AG04450 (cell line): ENCODE results near the gene PADI6. TPM values are rescaled to one million over a fixed set of nuclear protein-coding genes. Genes with fewer than 3 reads are reported as not detected.

Experiments
- CTCF ChIA-PET: fragments of 300-600, 350-600 bp; formaldehyde crosslinking; extraction: SDS; loops from one replicate; lab custom pipeline; 2022; ENCODE audit warnings: antibody characterized with exemption, inconsistent platforms; lab: Charles Lee
- POLR2A ChIA-PET: fragments of 350-600 bp; formaldehyde crosslinking; extraction: SDS; loops from one replicate; lab custom pipeline; 2021; ENCODE audit warnings: antibody characterized with exemption, inconsistent platforms; lab: Yijun Ruan, JAX
- DNase-seq: peaks from one replicate; pipeline ENCODE4 v3.0.0-alpha.2; 2011; ENCODE audit warnings: low read depth, low spot score
- H3K27ac ChIP-seq: one replicate; pipeline ENCODE4 v1.5.1; 2012; ENCODE audit warnings: low read depth, low read length, control low read depth
- H3K27me3 ChIP-seq: one replicate; pipeline ENCODE4 v1.6.0; 2012; ENCODE audit warnings: low read length; ENCODE audit not compliant: control insufficient read depth, insufficient read depth
- H3K4me3 ChIP-seq: 2 replicates; pipeline ENCODE4 v1.5.1; 2011; ENCODE audit warnings: mild to moderate bottlenecking, low read depth, low read length, control low read depth
- H3K9me3 ChIP-seq: 2 replicates; pipeline ENCODE4 v1.5.1; 2012; ENCODE audit warnings: low read length; ENCODE audit not compliant: control insufficient read depth, insufficient read depth
- CTCF ChIP-seq: IDR thresholded peaks from 2 replicates; pipeline ENCODE4 v1.5.1; 2011; ENCODE audit warnings: low read depth, low read length, control low read depth, inconsistent platforms
- polyA plus RNA-seq: library from polyadenylated mRNA; depleted of rRNA; stranded (reverse); fragments of >200 nt; gene quantifications from 2 replicates; pipeline ENCODE4 v1.2.3, GENCODE V29; 2011

Gene PADI6
- polyA plus RNA-seq, 1 experiment: not detected

- H3K4me3 ChIP-seq: no peak overlapping the region
- H3K27me3 ChIP-seq: peaks cover 40% of the 10 kb centered on the region
- H3K27ac ChIP-seq: no peak overlapping the region
- ChIA-PET POLR2A (no interaction called here), CTCF (no interaction called here)
- TF ChIP-seq CTCF: no peak
- no peak for DNase-seq
- H3K9me3 ChIP-seq: no peaks in the 10 kb centered on the region
These were observed 15.5 kb upstream of the PADI6 start for GRCh38 chr1:17356387-17357026.

- DNase-seq: no peak
- Histone ChIP-seq H3K9me3 (no peaks in the 10 kb centered on the region; the same call in 1 of the 2 replicates), H3K27me3 (peaks cover 33% of the 10 kb centered on the region), H3K27ac (no peak overlapping the region), H3K4me3 (no peak overlapping the region)
- TF ChIP-seq CTCF: no peak
- POLR2A ChIA-PET: no interaction called here
- CTCF ChIA-PET: no interaction called here
These were observed 13.4 kb upstream of the PADI6 start for GRCh38 chr1:17358557-17358956.

GRCh38 chr1:17359031-17359430, 13.0 kb upstream of the PADI6 start:
- H3K27me3 ChIP-seq: peaks cover 32% of the 10 kb centered on the region
- ChIA-PET CTCF (no interaction called here), POLR2A (no interaction called here)
- H3K9me3 ChIP-seq: no peaks in the 10 kb centered on the region; the same call in 1 of the 2 replicates
- H3K27ac ChIP-seq: no peak overlapping the region
- DNase-seq: no peak
- TF ChIP-seq CTCF: no peak
- H3K4me3 ChIP-seq: no peak overlapping the region

- ChIA-PET POLR2A (no interaction called here), CTCF (no interaction called here)
- no peaks in the 10 kb centered on the region; the same call in 1 of the 2 replicates for H3K9me3 ChIP-seq
- no peak overlapping the region for H3K27ac ChIP-seq
- DNase-seq: no peak
- peaks cover 27% of the 10 kb centered on the region for H3K27me3 ChIP-seq
- H3K4me3 ChIP-seq: no peak overlapping the region
- no peak for TF ChIP-seq CTCF
These were observed 12.2 kb upstream of the PADI6 start for GRCh38 chr1:17359808-17360207.

- Histone ChIP-seq H3K9me3 (no peaks in the 10 kb centered on the region; the same call in 1 of the 2 replicates), H3K27ac (no peak overlapping the region), H3K27me3 (peaks cover 27% of the 10 kb centered on the region), H3K4me3 (no peak overlapping the region)
- CTCF ChIA-PET: no interaction called here
- no peak for TF ChIP-seq CTCF
- POLR2A ChIA-PET: no interaction called here
- no peak for DNase-seq
These were observed 11.6 kb upstream of the PADI6 start for GRCh38 chr1:17360272-17360956.
